ENCODE measurements around the gene PRR30.

The PRR30 gene

DNA sequence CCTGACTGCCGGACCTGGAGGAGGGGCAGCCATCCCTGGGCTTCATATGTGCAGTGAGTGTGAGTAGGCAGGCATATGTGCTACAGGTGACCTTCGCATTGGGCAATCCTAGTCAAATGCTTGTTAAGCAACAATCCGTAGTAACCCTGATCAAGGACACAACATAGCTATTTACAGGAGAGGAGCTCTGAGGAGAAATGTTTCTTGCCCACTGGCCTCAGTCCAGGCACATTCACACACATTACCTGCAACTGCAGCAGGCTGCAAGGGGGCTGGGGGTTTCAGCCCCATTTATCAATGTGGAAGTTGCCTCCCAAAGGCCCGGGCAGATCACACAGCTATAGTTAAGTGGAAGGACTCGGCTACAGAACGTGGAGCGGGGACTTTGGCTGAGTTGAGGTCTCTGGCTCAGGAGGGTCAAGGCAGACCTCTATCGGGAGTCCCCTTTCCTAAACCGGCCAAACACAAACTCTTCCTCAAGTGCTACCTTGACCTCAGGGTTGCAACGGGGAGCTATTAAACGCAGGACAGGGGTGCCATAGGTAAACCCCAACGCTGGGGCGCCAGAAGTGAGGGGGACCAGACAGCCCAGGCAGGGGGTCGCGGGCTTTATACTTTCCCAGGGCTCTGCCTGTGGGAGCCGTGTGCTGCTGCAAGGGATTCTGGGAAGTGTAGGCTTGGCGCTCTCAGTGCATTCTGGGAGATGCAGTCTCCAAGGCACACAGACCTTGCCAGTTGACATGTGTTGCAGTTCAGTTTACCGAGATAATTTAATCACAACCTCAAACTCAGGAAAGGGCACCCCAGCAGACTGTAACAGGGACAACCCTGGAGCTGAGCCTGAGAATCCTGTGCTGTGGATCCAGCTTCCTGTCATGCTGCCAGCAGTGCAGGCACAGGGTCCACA is 43.2 kb downstream of the PRR30 start:
- peak; percentile 79 for DNase-seq

DNA sequence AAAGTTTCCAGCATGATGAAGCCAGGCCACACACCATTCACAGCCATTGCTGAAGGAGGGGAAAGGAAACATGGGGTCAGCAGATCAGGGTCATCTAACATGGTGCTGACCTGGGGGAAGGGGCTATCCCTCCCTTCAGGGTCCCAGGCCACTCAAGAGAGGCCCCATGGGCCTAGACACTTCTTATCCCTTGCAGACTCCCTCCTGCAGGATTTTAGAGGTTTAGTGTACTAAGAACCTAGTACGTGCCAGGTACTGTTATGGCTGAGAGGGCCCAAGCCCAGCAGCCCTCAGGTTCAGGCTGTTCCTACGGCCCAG is 43.8 kb downstream of the PRR30 start:
- no peak for DNase-seq

DNA sequence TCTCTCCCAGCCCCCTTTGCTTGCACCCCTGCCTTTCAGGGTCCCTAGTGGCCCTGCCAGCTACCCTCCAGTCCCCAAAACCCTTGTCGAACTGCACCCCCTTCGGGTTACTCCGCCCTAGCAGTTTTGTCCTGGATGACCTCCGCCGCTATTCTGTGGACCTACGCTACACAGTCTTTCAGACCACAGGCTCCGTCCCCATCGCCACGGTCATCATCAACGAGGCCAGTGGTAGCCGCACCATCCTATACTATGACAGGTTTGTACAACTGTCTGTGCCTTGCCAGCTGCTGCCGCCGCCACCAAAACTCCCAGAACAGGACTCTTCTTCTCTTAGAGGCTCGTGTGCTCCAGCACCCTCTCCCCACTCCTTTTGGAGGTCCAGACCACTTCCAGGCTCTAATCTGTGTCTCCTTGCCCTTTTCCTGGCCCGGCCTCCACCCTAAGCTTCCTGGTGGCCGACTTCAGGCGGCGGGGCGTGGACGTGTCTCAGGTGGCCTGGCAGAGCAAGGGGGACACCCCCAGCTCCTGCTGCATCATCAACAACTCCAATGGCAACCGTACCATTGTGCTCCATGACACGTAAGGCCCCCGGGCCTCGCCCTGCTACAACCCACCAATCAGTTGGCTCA is 44.7 kb downstream of the PRR30 start:
- DNase-seq = no peak

DNA sequence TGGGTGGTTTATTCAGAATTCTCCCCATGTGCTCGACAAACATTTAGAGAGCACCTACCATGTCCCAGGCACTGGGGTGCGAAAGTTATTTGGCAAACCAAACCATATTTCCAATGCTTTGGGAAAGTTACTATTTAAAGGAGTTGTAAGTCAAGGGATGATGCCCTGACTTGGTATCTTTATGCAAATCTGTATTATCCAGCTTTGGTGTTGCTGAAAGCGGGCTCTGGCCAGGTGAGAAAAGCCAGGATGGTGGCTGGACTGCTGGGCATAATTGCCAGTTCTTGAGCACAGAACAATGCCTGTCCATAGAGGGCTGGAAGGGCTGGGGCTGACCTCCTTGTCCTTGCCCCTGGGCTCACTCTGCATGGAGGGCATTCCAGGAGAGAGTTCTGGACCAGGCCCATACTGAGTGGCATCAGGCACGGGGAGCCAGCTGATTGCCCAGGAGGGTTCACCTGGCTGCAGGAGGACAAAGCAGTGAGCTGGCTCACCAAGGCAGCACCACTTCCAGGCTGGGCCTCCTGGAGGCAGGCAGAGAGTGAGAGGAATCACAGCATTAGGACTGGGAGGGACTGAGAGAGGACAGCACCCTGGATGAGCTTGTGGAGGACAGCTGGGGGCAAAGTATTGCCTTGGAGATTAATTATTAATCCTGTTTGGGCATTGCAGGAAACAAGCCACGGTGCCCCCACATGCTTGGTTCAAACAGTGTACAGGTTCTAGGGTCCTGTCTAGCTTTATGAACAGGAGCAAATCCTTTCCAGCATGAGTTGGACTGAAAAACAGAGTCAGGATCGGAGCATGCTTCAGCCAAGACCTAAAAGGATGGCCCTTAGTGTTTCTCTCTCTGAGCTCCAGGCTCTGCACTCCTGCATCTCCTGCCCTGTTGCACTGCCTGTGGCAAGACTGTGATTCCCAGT is 45.5 kb downstream of the PRR30 start:
- DNase-seq = no peak

DNA sequence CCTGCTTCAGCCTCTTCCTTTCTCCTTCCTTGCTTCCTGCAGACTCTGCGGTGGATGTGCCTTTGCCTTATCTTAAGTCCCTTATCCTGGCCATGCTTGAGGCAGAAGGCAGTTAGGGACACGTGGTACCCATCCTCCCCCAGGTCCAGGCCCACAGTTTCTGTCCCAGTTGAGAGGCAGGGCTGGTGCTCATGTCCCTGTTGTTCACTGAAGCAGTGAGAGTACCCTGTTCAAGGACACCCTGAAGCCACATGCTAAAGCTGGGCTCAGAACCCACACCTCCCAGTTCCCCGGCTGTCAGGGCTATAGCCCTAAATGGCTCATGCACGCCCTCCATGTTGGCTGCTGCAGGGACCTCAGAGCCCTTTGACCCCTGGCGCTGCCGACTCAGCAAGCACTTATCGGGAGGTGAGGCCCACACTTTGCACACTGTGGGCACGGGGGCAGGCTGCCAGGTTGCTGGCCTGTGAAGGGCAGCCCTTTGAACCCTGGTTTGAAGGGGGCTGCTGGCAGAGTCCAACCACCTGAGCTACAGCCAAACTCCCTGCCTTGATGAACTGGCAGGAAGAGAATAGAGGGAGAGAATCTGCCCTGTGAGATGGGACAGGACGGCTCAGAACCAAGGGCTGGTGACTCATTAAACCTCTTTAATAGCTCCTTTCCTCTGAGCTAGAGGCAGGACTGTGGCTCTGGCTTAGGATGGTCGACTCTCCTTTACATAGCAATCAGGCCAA is 46.3 kb downstream of the PRR30 start:
- no peak for DNase-seq

DNA sequence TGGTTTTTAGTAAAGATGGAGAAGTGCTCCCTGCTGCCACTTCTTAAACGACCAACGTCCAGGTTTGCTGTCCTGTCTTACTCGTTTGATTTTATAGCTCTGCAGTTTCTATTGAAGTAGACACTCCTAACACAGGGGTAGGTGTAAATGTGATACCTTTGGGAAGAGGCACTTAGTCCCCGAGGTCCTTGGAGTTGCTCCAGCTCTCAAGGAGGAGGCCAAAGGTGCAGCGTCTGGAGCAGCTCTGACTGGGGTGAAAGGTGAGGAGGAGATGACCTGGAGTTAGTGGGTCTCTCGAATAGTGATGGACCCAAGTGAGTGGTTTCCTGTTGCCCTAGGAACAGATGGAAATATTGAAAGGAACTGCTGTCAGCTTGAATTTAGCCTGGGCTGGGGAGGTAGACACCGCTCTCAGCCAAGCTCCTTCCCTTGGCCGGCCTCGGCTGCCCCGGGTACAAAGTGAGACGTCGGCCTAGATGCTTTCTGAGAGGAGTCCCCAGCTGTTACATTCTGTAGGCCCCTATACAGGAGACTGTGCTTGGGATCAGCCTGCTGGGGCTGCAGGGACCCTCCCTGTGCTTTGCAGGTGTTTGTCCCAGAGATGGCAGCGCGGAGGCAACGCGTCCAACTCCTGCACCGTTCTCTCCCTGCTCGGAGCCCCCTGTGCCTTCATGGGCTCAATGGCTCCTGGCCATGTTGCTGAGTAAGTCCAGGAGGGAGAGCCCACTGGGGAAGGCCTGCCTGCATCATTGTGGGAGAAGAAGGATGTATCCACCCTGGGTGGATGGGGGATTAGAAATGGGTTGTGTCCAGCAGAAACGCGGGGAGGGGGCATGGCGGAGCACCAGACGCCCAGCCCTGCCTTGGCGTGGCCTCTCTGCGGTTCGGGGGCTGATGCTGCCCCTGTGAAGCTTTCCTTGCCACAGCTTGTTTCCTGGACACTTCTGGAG is 47.2 kb downstream of the PRR30 start:
- DNase-seq = no peak

DNA sequence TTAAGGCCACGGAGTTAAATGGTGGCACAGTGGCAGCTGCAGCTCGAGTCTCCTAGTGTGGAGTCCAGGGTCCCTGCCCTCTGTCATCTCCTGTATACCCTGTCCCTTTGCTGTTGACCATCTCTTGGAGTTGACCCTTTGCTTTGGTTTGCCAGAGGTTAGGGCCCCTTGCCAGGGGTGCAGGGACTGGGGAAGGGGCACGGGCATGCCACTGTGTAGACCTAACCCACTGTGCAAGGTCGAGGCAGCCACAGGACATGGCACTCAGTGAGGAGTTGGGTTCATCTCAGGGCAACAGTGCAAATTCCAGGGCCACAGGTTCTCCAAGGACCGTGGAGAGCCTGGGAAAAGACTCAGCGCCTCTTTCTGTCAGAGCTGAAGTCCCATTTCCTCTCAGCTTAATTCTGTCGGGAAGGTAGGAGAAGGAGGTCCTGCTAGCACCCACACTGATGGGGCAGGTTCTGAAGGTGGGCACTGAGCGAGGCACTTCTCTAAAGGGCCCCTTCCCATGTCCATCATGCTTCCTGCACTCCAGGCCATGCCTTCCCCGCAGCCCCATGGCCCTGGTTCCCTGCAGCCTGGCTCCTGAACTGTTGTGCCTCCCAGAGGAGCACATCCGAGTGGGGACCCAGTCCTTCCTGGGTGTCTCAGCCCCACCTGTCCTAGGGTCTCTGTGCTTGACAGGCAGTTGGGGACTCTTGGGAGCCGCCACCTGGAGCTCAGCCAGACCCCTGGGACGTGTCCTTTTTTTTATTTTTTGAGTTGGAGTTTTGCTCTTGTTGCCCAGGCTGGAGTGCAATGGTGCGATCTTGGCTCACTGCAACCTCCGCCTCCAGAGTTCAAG is 49.9 kb downstream of the PRR30 start:
- no peak for DNase-seq

DNA sequence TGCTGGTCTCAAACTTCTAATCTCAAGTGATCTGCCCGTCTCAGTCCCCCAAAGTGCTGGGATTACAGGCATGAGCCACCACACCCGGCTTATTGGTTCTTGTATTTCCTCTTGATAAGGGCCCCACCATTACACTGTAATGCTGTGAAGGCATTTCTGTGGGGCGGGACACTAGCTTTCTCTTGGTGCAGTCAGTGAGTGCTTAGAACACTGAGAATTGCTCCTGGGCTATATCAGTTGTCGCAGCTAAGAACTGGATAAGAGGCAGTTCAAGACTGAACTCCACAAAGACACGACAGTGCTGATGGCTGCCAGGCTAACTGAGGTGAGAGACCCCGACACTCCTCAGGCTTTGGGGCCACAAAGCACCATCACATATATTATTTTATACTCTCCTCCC is 50.6 kb downstream of the PRR30 start:
- DNase-seq = no peak

DNA sequence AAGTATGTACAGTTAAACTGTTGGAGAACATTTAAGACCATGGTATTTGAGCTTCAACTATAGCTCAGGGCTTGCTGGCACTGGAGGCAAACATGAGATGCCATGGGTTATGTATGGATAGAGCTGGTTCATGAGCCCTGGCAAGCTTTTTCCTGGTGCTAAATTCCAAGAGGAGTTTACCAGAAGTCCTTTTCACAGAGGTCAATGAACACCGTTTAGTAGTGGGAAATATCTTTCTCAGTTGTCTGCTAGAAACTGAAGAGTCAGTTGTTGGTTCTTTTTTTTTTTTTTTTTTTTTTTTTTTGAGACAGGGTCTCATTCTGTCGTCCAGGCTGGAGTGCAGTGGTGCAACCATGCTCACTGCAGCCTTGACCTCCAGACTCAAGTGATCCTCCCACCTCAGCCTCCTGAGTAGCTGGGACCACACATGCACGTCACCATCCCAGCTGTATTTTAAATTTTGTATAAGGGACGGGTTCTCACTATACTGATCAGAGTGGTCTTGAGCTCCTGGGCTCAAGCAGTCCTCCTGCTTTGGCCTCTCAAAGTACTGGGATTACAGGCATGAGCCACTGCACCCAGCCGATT is 51.3 kb downstream of the PRR30 start:
- DNase-seq = no peak
